HG02571 (cell line): Measurements from ENCODE around the gene KRT9.
"Not testable (repeated sequence)": the region's sequence is repeated elsewhere in the genome, so short reads cannot be mapped to it uniquely, and the experiment has no call there.

Experiments used
- ATAC-seq: cut with Tn5 transposase; IDR thresholded peaks from one replicate; pipeline ENCODE4 v1.9.1; 2021; ENCODE audit warnings: mild to moderate bottlenecking, moderate library complexity; ENCODE audit not compliant: unreplicated experiment

KRT9 gene

GRCh38 chr17:41579484-41580243 is 7.8 kb upstream of the KRT9 start:
- no peak for ATAC-seq

- no peak for ATAC-seq
Observed at GRCh38 chr17:41578971-41579370, 7.1 kb upstream of the KRT9 start.

DNA sequence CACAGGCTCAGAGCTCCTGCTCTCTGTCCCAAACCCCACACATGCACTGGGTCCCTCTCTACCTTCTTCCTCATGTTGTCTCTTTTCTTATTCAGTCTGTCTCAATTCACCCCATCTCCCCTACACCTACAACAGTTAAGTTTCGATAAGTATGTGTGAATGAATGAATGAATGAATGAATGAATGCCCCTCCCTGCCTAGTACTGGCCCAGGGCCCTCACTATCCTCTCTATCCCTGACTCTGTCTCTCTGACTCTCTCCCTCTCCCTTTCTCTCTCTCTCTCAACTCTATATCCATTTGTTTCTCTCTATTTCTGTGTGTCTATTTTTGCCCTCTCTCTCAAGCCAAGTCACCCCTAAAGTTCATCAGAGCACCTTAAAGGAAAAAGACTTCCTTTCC is 6.7 kb upstream of the KRT9 start:
- no peak for ATAC-seq

DNA sequence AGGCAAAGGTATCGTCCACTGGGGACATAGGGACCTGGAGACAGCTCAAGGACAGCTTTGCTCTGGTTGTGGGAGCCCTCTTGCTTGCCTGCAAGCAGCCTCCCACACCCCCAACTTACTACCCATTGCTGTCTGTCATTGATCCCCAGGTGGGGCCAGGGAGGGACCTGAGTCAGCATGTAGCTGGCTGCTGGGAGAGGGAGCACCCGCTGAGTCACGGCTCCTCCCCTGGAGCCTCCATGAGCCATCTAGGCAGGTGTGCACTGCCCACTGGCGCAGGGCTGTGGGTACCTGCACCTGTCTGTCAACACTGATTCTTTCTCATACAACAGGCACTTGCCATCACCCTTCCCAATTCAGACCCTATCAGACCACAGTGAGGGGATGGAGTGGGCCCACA is 4.9 kb upstream of the KRT9 start:
- ATAC-seq = not testable (repeated sequence)

GRCh38 chr17:41575336-41575735 is 3.5 kb upstream of the KRT9 start:
- ATAC-seq = no peak

DNA sequence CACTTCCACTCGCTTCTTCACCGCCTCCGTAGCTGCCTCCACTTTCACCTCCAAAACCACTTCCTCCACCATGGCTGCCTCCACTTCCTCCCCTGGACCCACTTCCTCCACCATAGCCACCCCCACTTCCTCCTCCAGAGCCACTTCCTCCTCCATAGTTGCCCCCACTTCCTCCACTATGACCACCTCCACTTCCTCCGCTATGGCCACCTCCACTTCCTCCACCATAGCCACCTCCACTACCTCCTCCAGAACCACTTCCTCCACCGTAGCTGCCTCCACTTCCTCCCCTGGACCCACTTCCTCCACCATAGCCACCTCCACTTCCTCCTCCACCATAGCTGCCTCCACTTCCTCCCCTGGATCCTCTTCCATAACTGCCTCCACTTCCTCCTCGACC is 4.5 kb downstream of the KRT9 start:
- no peak for ATAC-seq

DNA sequence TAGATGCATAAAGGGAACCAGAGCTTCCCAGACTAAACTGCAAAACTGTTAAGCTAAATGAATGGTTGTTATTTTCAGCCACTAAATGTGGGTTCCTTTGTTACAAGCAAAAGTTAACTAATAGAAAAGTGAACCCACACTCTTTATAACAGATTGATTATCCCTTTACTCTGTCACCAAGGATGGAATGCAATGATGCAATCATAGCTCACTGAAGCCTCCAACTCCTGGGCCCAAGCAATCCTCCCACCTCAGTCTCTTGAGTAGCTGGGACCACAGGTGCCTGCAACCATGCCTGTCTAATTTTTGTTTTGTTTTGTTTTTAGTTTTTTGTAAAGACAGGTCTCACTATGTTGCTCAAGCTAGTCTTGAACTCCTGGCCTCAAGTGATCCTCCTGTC is 6.5 kb downstream of the KRT9 start:
- no peak for ATAC-seq

DNA sequence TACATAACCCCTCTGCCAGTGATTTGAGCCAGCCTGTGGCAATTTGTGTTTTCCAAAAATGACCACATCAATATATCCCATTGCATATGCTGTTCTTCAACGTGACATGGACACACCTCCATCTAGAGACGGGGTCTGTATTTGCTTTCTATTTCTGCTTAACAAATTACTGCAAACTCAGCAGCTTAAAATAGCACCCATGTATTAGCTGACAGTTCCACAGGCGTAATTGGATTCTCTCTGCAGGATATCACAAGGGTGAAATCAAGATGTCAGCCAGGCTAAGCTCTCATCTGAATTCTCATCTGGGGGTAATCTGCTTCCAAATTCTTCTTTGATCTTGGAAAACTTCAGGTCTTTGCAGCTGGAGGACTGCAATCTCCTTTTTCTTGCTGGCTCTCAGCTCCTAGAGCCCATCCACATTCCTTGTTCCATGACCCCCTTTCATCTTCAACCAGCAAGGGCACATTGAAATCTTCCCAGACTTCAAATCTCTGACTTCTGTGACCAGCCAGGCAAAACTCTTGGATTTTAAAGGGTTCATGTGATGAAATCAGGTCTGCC is 8.2 kb downstream of the KRT9 start:
- no peak for ATAC-seq

DNA sequence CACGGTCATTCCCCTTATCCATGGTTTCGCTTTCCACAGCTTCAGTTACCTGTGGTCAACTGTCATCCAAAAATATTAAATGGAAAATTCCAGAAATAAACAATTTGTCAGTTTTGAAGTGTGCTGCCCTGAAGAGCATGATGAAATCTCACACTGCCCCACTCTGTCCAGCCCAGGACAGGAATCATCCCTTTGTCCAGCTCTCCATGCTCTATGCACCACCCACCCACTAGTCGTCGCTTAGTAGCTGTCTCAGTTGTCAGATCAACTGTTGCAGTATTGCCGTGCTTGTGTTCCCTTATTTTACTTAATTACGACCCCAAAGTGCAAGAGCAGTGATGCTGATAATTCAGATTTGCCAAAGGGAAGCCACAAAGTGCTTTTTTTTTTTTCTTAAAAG is 10.3 kb downstream of the KRT9 start:
- no peak for ATAC-seq

DNA sequence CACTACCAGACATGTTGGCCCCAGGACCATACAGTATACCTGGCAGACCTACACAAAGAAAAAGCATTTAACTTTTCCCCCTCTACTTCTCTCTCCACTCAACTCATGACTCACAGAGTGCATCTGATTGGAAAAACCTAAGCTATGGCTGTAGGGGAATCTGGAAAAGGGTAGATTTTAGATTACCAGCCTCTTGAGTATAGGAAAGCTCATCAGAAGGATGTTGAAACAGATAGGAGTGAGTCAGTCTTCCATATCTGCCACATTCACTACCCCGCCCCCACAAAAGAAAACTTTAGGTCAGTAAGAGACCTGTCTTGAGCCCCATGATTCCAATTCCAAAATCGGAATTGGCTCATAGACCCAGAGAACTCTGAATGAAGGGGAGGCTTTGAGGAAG is 12.3 kb downstream of the KRT9 start:
- no peak for ATAC-seq

GRCh38 chr17:41556931-41557330 is 14.9 kb downstream of the KRT9 start:
- no peak for ATAC-seq

- no peak for ATAC-seq
Observed at GRCh38 chr17:41556306-41556705, 15.6 kb downstream of the KRT9 start.

DNA sequence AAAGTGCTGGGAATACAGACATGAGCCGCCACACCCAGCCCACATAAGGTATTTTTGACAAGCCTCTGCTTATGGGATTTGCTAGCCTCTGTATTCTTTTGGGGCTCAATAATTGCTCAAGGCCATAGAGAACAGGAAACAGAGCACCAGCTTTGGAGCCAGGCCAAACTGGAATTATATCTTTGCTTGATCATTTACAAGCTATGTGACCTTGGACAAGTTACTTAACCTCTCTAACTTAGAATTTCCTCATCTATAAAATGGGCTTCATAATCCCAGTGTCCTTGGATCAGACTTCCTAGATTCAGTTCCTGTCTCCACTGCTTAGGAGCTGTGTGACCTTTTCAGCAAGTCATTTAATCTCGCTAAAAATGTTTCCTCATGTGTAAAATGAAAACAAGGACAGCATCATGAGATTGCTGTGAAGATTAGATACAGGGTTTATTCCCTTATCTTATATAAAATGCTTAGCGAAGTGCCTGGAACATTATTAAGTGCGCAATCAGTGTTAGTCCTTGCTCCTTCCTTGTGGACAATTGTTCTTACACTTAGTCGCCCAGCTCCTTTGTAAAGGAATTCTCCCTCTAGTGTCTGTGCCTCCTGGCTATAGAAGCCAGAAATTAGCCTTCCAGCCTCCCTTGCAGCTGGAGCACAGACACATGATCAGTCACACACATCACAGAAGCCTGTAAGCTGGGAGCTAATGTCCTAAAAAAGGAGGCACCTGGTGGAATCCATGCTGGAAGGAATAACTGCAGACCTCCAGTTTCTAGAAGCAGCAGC is 16.6 kb downstream of the KRT9 start:
- no peak for ATAC-seq

GRCh38 chr17:41553987-41554680 is 17.7 kb downstream of the KRT9 start:
- no peak for ATAC-seq

DNA sequence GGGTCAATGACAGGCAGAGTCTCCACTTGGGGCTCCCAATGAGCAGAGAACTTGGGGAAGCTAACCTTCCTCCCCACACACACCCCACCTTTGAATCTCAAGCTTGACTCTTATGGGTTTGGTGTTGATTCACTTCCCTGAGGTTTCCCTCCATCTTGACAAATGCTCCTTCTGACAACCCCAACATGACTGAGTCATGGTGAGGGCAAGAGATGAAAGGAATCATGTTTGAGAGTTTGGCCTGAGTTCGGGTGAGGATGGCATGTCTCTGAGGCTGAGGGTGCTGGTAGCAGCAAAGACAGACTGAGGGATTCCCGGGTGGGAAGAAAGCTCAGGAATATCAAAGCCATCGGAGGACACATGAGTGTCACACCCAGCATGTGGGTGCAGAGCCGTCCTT is 18.7 kb downstream of the KRT9 start:
- no peak for ATAC-seq

DNA sequence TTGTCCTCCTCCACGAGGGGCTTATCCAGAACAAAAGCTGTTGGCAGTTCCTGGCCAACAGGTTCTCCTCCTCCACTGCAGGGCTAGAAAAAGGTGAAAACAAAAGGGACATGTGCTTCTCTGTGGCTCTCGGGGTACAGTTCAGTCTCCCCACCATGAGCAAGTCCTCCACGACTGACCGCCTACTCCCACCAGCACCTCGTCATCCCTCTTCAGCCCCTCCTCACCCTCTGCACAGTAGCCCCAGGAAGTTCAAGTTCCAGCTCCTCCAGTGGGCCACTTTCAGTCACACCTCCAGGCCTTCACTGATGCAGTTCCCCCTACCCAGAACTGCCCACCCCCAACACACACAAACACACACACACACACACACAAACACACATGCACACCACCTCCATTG is 19.4 kb downstream of the KRT9 start:
- ATAC-seq = no peak

DNA sequence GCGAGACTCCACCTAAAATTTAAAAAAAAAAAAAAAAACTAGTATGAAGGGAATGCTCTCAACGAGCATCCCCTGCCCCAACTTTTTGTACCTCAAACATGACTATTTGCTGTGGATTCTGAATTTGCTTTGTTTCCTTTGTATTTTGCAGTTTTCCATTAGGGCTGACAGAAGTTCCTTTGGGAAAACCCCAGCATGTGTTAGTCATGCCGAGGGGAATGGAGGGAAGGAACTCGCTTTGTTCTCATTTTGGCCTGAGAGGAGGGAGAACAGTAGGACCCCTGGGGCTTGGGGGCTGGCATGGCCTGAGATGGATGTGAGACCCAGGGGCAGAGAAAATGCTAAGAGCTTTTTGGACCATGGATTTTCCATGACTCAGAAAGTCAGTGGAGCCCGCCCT is 20.5 kb downstream of the KRT9 start:
- no peak for ATAC-seq

DNA sequence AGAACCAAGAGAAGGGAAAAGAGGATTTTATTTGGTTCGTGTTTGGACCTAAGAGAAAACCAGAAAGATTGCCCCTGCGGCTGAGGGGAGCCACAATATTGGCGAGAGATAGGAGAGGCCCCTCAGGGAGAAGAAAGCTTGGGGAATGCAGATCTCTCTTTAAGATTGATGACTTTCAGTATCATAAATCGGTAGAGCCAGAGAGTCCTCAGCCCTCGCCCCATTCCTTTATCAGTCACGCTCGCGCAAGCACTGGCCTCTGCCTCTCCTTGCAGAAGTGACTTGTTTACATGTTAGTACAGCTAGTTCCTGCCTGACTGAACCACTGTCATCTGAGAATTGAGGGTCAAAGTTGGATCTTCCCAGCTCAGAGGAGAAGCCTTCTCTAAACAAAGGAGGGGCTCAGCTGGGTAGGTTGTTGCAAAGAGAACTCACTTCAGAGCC is 22.2 kb downstream of the KRT9 start:
- ATAC-seq = no peak

GRCh38 chr17:41548844-41549595 is 22.8 kb downstream of the KRT9 start:
- no peak for ATAC-seq

- ATAC-seq = no peak
Observed at GRCh38 chr17:41547921-41548843, 23.7 kb downstream of the KRT9 start.
